ENCODE results near the gene YPEL3.
"Not testable (repeated sequence)": the region's sequence is repeated elsewhere in the genome, so short reads cannot be mapped to it uniquely, and the experiment has no call there.

The YPEL3 gene

GRCh38 chr16:30115238-30115637 is 19.2 kb upstream of the YPEL3 start:
- H3K27ac ChIP-seq (ENCODE audit: low read length) = no peak overlapping the region
- H3K9ac ChIP-seq (ENCODE audit: low read depth, low read length) = no peak overlapping the region
- H3K9me3 ChIP-seq (ENCODE audit: insufficient read depth, low read depth, low read length) = no peaks in the 10 kb centered on the region
- no peaks in the 10 kb centered on the region for H3K27me3 ChIP-seq (ENCODE audit: insufficient read depth, low read length)
- peaks cover 27% of the 10 kb centered on the region for H3K36me3 ChIP-seq (ENCODE audit: insufficient read depth, low read depth, low read length)
- no peak overlapping the region for H3K4me3 ChIP-seq (ENCODE audit: low read length)
- H3K4me1 ChIP-seq (ENCODE audit: insufficient read depth, low read length) = no peaks in the 10 kb centered on the region

- not testable (repeated sequence) for H3K27me3 ChIP-seq (ENCODE audit: insufficient read depth, low read length); H3K4me3 ChIP-seq (ENCODE audit: low read length); H3K9ac ChIP-seq (ENCODE audit: low read depth, low read length); H3K27ac ChIP-seq (ENCODE audit: low read length); H3K4me1 ChIP-seq (ENCODE audit: insufficient read depth, low read length); H3K9me3 ChIP-seq (ENCODE audit: insufficient read depth, low read depth, low read length)
- H3K36me3 ChIP-seq (ENCODE audit: insufficient read depth, low read depth, low read length) = peaks cover 27% of the 10 kb centered on the region
Observed at GRCh38 chr16:30114833-30115232, 18.8 kb upstream of the YPEL3 start.

- Histone ChIP-seq H3K9ac (ENCODE audit: low read depth, low read length) (no peak overlapping the region), H3K27me3 (ENCODE audit: insufficient read depth, low read length) (no peaks in the 10 kb centered on the region), H3K36me3 (ENCODE audit: insufficient read depth, low read depth, low read length) (peaks cover 24% of the 10 kb centered on the region), H3K27ac (ENCODE audit: low read length) (no peak overlapping the region), H3K4me1 (ENCODE audit: insufficient read depth, low read length) (no peaks in the 10 kb centered on the region), H3K4me3 (ENCODE audit: low read length) (no peak overlapping the region), H3K9me3 (ENCODE audit: insufficient read depth, low read depth, low read length) (no peaks in the 10 kb centered on the region)
Observed at GRCh38 chr16:30114411-30114810, 18.4 kb upstream of the YPEL3 start.

GRCh38 chr16:30113711-30114333 is 17.8 kb upstream of the YPEL3 start:
- Histone ChIP-seq H3K9me3 (ENCODE audit: insufficient read depth, low read depth, low read length) (no peaks in the 10 kb centered on the region), H3K9ac (ENCODE audit: low read depth, low read length) (no peak overlapping the region), H3K4me3 (ENCODE audit: low read length) (no peak overlapping the region), H3K27ac (ENCODE audit: low read length) (no peak overlapping the region), H3K36me3 (ENCODE audit: insufficient read depth, low read depth, low read length) (peaks cover 22% of the 10 kb centered on the region), H3K4me1 (ENCODE audit: insufficient read depth, low read length) (no peaks in the 10 kb centered on the region), H3K27me3 (ENCODE audit: insufficient read depth, low read length) (no peaks in the 10 kb centered on the region)

- H3K27ac ChIP-seq (ENCODE audit: low read length) = no peak within 1 kb of the TSS
- H3K4me3 ChIP-seq (ENCODE audit: low read length) = no peak within 1 kb of the TSS
- H3K27me3 ChIP-seq (ENCODE audit: insufficient read depth, low read length) = no peaks in the 10 kb centered on the region
- H3K36me3 ChIP-seq (ENCODE audit: insufficient read depth, low read depth, low read length) = peaks cover 20% of the 10 kb centered on the region
- H3K4me1 ChIP-seq (ENCODE audit: insufficient read depth, low read length) = no peaks in the 10 kb centered on the region
- no peaks in the 10 kb centered on the region for H3K9me3 ChIP-seq (ENCODE audit: insufficient read depth, low read depth, low read length)
- H3K9ac ChIP-seq (ENCODE audit: low read depth, low read length) = no peak within 1 kb of the TSS
Observed at GRCh38 chr16:30113031-30113710, 17.2 kb upstream of the YPEL3 start, which contains the start of gene GDPD3. Gene GDPD3, minus strand, starts transcription at chr16:30113537. Its CDS starts 59 bp downstream, at chr16:30113478.

GRCh38 chr16:30112197-30113030 is 16.4 kb upstream of the YPEL3 start:
- Histone ChIP-seq H3K36me3 (ENCODE audit: insufficient read depth, low read depth, low read length) (peaks cover 13% of the 10 kb centered on the region), H3K27me3 (ENCODE audit: insufficient read depth, low read length) (no peaks in the 10 kb centered on the region), H3K4me3 (ENCODE audit: low read length) (no peak overlapping the region), H3K9me3 (ENCODE audit: insufficient read depth, low read depth, low read length) (no peaks in the 10 kb centered on the region), H3K27ac (ENCODE audit: low read length) (no peak overlapping the region), H3K9ac (ENCODE audit: low read depth, low read length) (no peak overlapping the region), H3K4me1 (ENCODE audit: insufficient read depth, low read length) (no peaks in the 10 kb centered on the region)

- no peak overlapping the region for H3K4me3 ChIP-seq (ENCODE audit: low read length)
Observed at GRCh38 chr16:30110661-30111060, 14.6 kb upstream of the YPEL3 start.

GRCh38 chr16:30108059-30108850 is 12.2 kb upstream of the YPEL3 start:
- no peak overlapping the region for H3K9ac ChIP-seq (ENCODE audit: low read depth, low read length)
- H3K9me3 ChIP-seq (ENCODE audit: insufficient read depth, low read depth, low read length) = no peaks in the 10 kb centered on the region
- H3K4me3 ChIP-seq (ENCODE audit: low read length) = no peak overlapping the region
- H3K27me3 ChIP-seq (ENCODE audit: insufficient read depth, low read length) = no peaks in the 10 kb centered on the region
- no peaks in the 10 kb centered on the region for H3K36me3 ChIP-seq (ENCODE audit: insufficient read depth, low read depth, low read length)
- H3K4me1 ChIP-seq (ENCODE audit: insufficient read depth, low read length) = no peaks in the 10 kb centered on the region
- no peak overlapping the region for H3K27ac ChIP-seq (ENCODE audit: low read length)

More at GRCh38 chr16:30110661-30111060, 14.6 kb upstream of the YPEL3 start:
- H3K27ac ChIP-seq (ENCODE audit: low read length) = no peak overlapping the region
- no peaks in the 10 kb centered on the region for H3K9me3 ChIP-seq (ENCODE audit: insufficient read depth, low read depth, low read length)
- H3K4me1 ChIP-seq (ENCODE audit: insufficient read depth, low read length) = no peaks in the 10 kb centered on the region
- H3K27me3 ChIP-seq (ENCODE audit: insufficient read depth, low read length) = no peaks in the 10 kb centered on the region
- peaks cover 4% of the 10 kb centered on the region; the same call in 1 of the 2 replicates for H3K36me3 ChIP-seq (ENCODE audit: insufficient read depth, low read depth, low read length)
- H3K9ac ChIP-seq (ENCODE audit: low read depth, low read length) = no peak overlapping the region

- Histone ChIP-seq H3K27ac (ENCODE audit: low read length) (no peak overlapping the region), H3K4me1 (ENCODE audit: insufficient read depth, low read length) (no peaks in the 10 kb centered on the region), H3K9me3 (ENCODE audit: insufficient read depth, low read depth, low read length) (no peaks in the 10 kb centered on the region)
Observed at GRCh38 chr16:30104492-30104891, 8.5 kb upstream of the YPEL3 start.

GRCh38 chr16:30104090-30104489 is 8.1 kb upstream of the YPEL3 start:
- no peak overlapping the region for H3K9ac ChIP-seq (ENCODE audit: low read depth, low read length)
- no peaks in the 10 kb centered on the region for H3K27me3 ChIP-seq (ENCODE audit: insufficient read depth, low read length)
- H3K27ac ChIP-seq (ENCODE audit: low read length) = no peak overlapping the region
- H3K9me3 ChIP-seq (ENCODE audit: insufficient read depth, low read depth, low read length) = no peaks in the 10 kb centered on the region
- H3K36me3 ChIP-seq (ENCODE audit: insufficient read depth, low read depth, low read length) = no peaks in the 10 kb centered on the region
- H3K4me3 ChIP-seq (ENCODE audit: low read length) = no peak overlapping the region
- no peaks in the 10 kb centered on the region for H3K4me1 ChIP-seq (ENCODE audit: insufficient read depth, low read length)

More at GRCh38 chr16:30104492-30104891, 8.5 kb upstream of the YPEL3 start:
- no peaks in the 10 kb centered on the region for H3K36me3 ChIP-seq (ENCODE audit: insufficient read depth, low read depth, low read length)
- no peaks in the 10 kb centered on the region for H3K27me3 ChIP-seq (ENCODE audit: insufficient read depth, low read length)
- no peak overlapping the region for H3K4me3 ChIP-seq (ENCODE audit: low read length)
- no peak overlapping the region for H3K9ac ChIP-seq (ENCODE audit: low read depth, low read length)

Measured in iPS-20b (cell line).